Activated CD8-positive, alpha-beta memory T cell treated with anti-CD3 and anti-CD28 coated beads for 1 hour (primary cell): Measurements from ENCODE around the gene KIAA0040.

Experiments used
- DNase-seq, 2 donors: peaks; one replicate each; pipeline ENCODE4 v3.0.0-alpha.2; 2020; ENCODE audit warnings: low read depth in 1 of 2; ENCODE audit errors: extremely low read depth in 1 of 2

KIAA0040 gene

GRCh38 chr1:175172503-175172902 lies 20.1 kb downstream of the KIAA0040 start:
- DNase-seq = no peak

GRCh38 chr1:175171036-175171913 lies 21.3 kb downstream of the KIAA0040 start:
- no peak for DNase-seq

GRCh38 chr1:175169286-175170018 lies 23.1 kb downstream of the KIAA0040 start:
- no peak for DNase-seq

- DNase-seq = no peak
Observed at GRCh38 chr1:175168782-175169181, 23.8 kb downstream of the KIAA0040 start.

- DNase-seq = no peak
Observed at GRCh38 chr1:175167861-175168260, 24.7 kb downstream of the KIAA0040 start.

GRCh38 chr1:175166746-175167145 lies 25.8 kb downstream of the KIAA0040 start:
- DNase-seq = no peak

- no peak for DNase-seq
Observed at GRCh38 chr1:175164751-175165150, 27.8 kb downstream of the KIAA0040 start.

GRCh38 chr1:175163702-175164101 lies 28.9 kb downstream of the KIAA0040 start:
- DNase-seq = no peak

- DNase-seq = no peak
Observed at GRCh38 chr1:175162955-175163354, 29.6 kb downstream of the KIAA0040 start.

- no peak for DNase-seq
Observed at GRCh38 chr1:175158170-175158591, 34.4 kb downstream of the KIAA0040 start.

GRCh38 chr1:175157200-175157599 lies 35.4 kb downstream of the KIAA0040 start:
- DNase-seq = no peak

- DNase-seq = no peak
Observed at GRCh38 chr1:175155936-175156335, 36.6 kb downstream of the KIAA0040 start.

GRCh38 chr1:175155473-175155856 lies 37.1 kb downstream of the KIAA0040 start:
- no peak for DNase-seq

- peak; percentile 24 to 67 for DNase-seq
Observed at GRCh38 chr1:175154629-175155472, 37.7 kb downstream of the KIAA0040 start.

GRCh38 chr1:175152006-175152652 lies 40.4 kb downstream of the KIAA0040 start:
- peak; percentile 40 to 57 for DNase-seq

GRCh38 chr1:175150596-175151319 lies 41.8 kb downstream of the KIAA0040 start:
- no peak for DNase-seq

- DNase-seq = no peak
Observed at GRCh38 chr1:175148068-175148467, 44.5 kb downstream of the KIAA0040 start.

GRCh38 chr1:175147569-175147968 lies 45.0 kb downstream of the KIAA0040 start:
- DNase-seq = no peak

- peak; percentile 16 to 53 for DNase-seq
Observed at GRCh38 chr1:175146529-175147213, 45.9 kb downstream of the KIAA0040 start.
